HEK293T (cell line): Measurements from ENCODE around the gene EFNA5.

ENCODE experiments used
- BHLHE40 ChIP-seq: fragments of 450-650 bp; IDR thresholded peaks from 2 replicates; pipeline ENCODE4 v1.6.1; 2016; ENCODE audit warnings: mild to moderate bottlenecking, moderate library complexity, borderline replicate concordance
- CTBP1 ChIP-seq: fragments of 450-650 bp; IDR thresholded peaks from 2 replicates; pipeline ENCODE4 v1.6.1; 2016; ENCODE audit warnings: borderline replicate concordance
- ELF4 ChIP-seq: fragments of 450-650 bp; IDR thresholded peaks from 2 replicates; pipeline ENCODE4 v1.6.1; 2017; ENCODE audit warnings: antibody characterized with exemption
- FOXA1 ChIP-seq: fragments of 450-650 bp; IDR thresholded peaks from 2 replicates; pipeline ENCODE4 v1.6.1; 2016; ENCODE audit warnings: mild to moderate bottlenecking
- FOXM1 ChIP-seq: fragments of 450-650 bp; IDR thresholded peaks from 2 replicates; pipeline ENCODE4 v1.6.1; 2017; ENCODE audit warnings: mild to moderate bottlenecking, borderline replicate concordance
- L3MBTL2 ChIP-seq: fragments of 450-650 bp; conservative IDR thresholded peaks from 2 replicates; pipeline ENCODE4 v1.6.1; 2016; ENCODE audit warnings: mild to moderate bottlenecking
- LEF1 ChIP-seq: fragments of 450-650 bp; IDR thresholded peaks from 2 replicates; pipeline ENCODE4 v1.6.1; 2017; ENCODE audit warnings: mild to moderate bottlenecking, borderline replicate concordance
- NFRKB ChIP-seq: fragments of 450-650 bp; IDR thresholded peaks from 2 replicates; pipeline ENCODE4 v1.6.1; 2016; ENCODE audit warnings: mild to moderate bottlenecking, moderate library complexity
- SP1 ChIP-seq: fragments of 450-650 bp; IDR thresholded peaks from 2 replicates; pipeline ENCODE4 v1.6.1; 2017
- SUZ12 ChIP-seq: fragments of 450-650 bp; IDR thresholded peaks from 2 replicates; pipeline ENCODE4 v1.6.1; 2016; ENCODE audit warnings: mild to moderate bottlenecking
- ZNF384 ChIP-seq: fragments of 450-650 bp; IDR thresholded peaks from 2 replicates; pipeline ENCODE4 v1.6.1; 2016
- TF ChIP-seq, protein P1 (sequence below): fragments of 450-650 bp; IDR thresholded peaks from 2 replicates; pipeline ENCODE4 v1.6.1; 2016

DNA sequence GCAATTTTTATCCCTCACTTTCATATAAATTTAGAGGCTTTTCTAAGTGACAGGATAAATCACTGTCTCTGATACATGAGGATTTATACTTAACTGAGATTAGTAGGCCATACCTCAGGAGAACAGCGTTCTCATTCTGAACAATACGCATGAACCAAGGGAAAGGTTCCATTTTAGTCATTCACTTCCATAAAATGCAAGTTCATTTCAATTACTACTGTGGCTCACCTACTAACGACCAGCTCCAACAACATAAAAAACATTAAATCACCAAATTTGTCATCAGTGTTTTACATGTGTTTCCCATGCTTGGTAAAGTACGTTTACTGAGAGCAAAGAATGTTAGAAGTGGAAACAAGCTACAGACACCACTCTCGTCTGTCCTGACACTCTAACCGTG is 67.4 kb downstream of the EFNA5 start:
- TF ChIP-seq ZNF384: no peak
- no peak for TF ChIP-seq SUZ12
- TF ChIP-seq BHLHE40: no peak
- TF ChIP-seq FOXA1: no peak
- TF ChIP-seq NFRKB: no peak
- no peak for TF ChIP-seq FOXM1
- TF ChIP-seq ELF4: no peak
- TF ChIP-seq, protein P1, sequence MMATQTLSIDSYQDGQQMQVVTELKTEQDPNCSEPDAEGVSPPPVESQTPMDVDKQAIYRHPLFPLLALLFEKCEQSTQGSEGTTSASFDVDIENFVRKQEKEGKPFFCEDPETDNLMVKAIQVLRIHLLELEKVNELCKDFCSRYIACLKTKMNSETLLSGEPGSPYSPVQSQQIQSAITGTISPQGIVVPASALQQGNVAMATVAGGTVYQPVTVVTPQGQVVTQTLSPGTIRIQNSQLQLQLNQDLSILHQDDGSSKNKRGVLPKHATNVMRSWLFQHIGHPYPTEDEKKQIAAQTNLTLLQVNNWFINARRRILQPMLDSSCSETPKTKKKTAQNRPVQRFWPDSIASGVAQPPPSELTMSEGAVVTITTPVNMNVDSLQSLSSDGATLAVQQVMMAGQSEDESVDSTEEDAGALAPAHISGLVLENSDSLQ: no peak
- no peak for TF ChIP-seq SP1
- TF ChIP-seq LEF1: no peak
- no peak for TF ChIP-seq CTBP1
- no peak for TF ChIP-seq L3MBTL2
